OCI-LY1 (cell line): Measurements from ENCODE around the gene QRFP.

Experiments
- H2AFZ ChIP-seq: fragments of 200-600 bp; sonication (generic), shearing (Covaris generic); 2 replicates; pipeline ENCODE4 v1.6.0; 2014; ENCODE audit warnings: antibody characterized with exemption, mild to moderate bottlenecking, low read length
- H3F3A ChIP-seq: fragments of 200-600 bp; sonication (generic), shearing (Covaris generic); 2 replicates; pipeline ENCODE4 v1.6.0; 2014; ENCODE audit warnings: mild to moderate bottlenecking, antibody characterized with exemption, low read length, moderate library complexity; ENCODE audit not compliant: insufficient read depth
- H3K27ac ChIP-seq: fragments of 200-600 bp; sonication (generic); 2 replicates; pipeline ENCODE4 v1.5.1; 2014; ENCODE audit warnings: low read length, mixed run types, mild to moderate bottlenecking, low read depth; ENCODE audit not compliant: poor library complexity, severe bottlenecking
- H3K27me3 ChIP-seq: fragments of 200-600 bp; sonication (generic); 2 replicates; pipeline ENCODE4 v1.6.0; 2014; ENCODE audit warnings: antibody characterized with exemption, mild to moderate bottlenecking, low read length, moderate library complexity; ENCODE audit not compliant: insufficient read depth
- H3K36me3 ChIP-seq: fragments of 200-600 bp; sonication (generic); 2 replicates; pipeline ENCODE4 v1.6.1; 2014; ENCODE audit warnings: mild to moderate bottlenecking, antibody characterized with exemption, low read length, moderate library complexity, mixed read lengths; ENCODE audit not compliant: insufficient read depth
- H3K4me1 ChIP-seq: fragments of 200-600 bp; sonication (generic); 2 replicates; pipeline ENCODE4 v1.5.1; 2014; ENCODE audit warnings: mild to moderate bottlenecking, low read length, moderate library complexity; ENCODE audit not compliant: insufficient read depth, severe bottlenecking
- H3K4me2 ChIP-seq: fragments of 200-600 bp; sonication (generic), shearing (Covaris generic); 2 replicates; pipeline ENCODE4 v1.6.1; 2014; ENCODE audit warnings: low read length
- H3K4me3 ChIP-seq: fragments of 200-600 bp; sonication (generic); 2 replicates; pipeline ENCODE4 v1.5.1; 2014; ENCODE audit warnings: low read length, low read depth, mild to moderate bottlenecking, mixed read lengths; ENCODE audit not compliant: poor library complexity, severe bottlenecking
- H3K79me2 ChIP-seq: fragments of 200-600 bp; shearing (Covaris generic); 2 replicates; pipeline ENCODE4 v1.6.1; 2016; ENCODE audit warnings: mixed run types, low read length, mixed read lengths; ENCODE audit not compliant: insufficient read depth
- H3K9ac ChIP-seq: fragments of 200-600 bp; sonication (generic), shearing (Covaris generic); 2 replicates; pipeline ENCODE4 v1.6.1; 2014; ENCODE audit warnings: mild to moderate bottlenecking, low read length, mixed read lengths
- H3K9me2 ChIP-seq: fragments of 200-600 bp; sonication (generic), shearing (Covaris generic); 2 replicates; pipeline ENCODE4 v1.6.1; 2014; ENCODE audit warnings: low read depth, mild to moderate bottlenecking, low read length, mixed read lengths
- H3K9me3 ChIP-seq: fragments of 200-600 bp; shearing (Covaris generic); 2 replicates; pipeline ENCODE4 v1.6.1; 2014; ENCODE audit warnings: low read length, mixed read lengths
- H4K20me1 ChIP-seq: fragments of 200-600 bp; sonication (generic), shearing (Covaris generic); 2 replicates; pipeline ENCODE4 v1.6.0; 2016; ENCODE audit warnings: mild to moderate bottlenecking, low read length; ENCODE audit not compliant: insufficient read depth
- CTCF ChIP-seq: fragments of 200-600 bp; sonication (generic), shearing (Covaris generic); IDR thresholded peaks from 2 replicates; pipeline ENCODE4 v1.5.1; 2017; ENCODE audit warnings: mild to moderate bottlenecking, antibody characterized with exemption, low read length, moderate library complexity, mixed read lengths
- EZH2 ChIP-seq: fragments of 200-600 bp; sonication (generic), shearing (Covaris generic); IDR thresholded peaks from 2 replicates; pipeline ENCODE4 v1.8.0; 2017; ENCODE audit warnings: borderline replicate concordance, mixed run types, mild to moderate bottlenecking, antibody characterized with exemption, low read length, moderate library complexity, mixed read lengths

The QRFP gene

DNA sequence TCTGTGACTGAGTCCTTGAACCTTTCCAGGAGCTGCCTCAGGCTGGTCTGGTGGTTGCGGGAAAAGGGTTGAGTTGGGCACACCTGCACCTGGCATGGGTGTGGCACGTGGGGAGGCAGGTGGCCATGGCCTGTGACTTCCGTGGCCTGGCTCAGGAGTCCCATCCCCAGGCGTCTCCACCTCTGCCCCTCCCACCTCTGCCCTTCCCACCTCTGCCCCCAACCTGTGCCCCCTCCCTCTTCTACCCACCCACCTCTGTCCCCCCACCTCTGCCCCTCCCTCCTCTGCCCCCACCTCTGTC is 1.9 kb upstream of the QRFP start:
- Histone ChIP-seq H3K9me3 (no peaks in the 10 kb centered on the region), H3K9ac (no peak overlapping the region), H3K27me3 (no peaks in the 10 kb centered on the region), H3F3A (no peaks in the 10 kb centered on the region), H3K9me2 (no peaks in the 10 kb centered on the region), H3K4me2 (no peak overlapping the region), H3K4me1 (no peaks in the 10 kb centered on the region), H3K27ac (no peak overlapping the region), H3K4me3 (no peak overlapping the region), H3K79me2 (no peaks in the 10 kb centered on the region), H3K36me3 (no peaks in the 10 kb centered on the region), H4K20me1 (no peaks in the 10 kb centered on the region), H2AFZ (no peak overlapping the region)
- TF ChIP-seq EZH2 (no peak), CTCF (no peak)

DNA sequence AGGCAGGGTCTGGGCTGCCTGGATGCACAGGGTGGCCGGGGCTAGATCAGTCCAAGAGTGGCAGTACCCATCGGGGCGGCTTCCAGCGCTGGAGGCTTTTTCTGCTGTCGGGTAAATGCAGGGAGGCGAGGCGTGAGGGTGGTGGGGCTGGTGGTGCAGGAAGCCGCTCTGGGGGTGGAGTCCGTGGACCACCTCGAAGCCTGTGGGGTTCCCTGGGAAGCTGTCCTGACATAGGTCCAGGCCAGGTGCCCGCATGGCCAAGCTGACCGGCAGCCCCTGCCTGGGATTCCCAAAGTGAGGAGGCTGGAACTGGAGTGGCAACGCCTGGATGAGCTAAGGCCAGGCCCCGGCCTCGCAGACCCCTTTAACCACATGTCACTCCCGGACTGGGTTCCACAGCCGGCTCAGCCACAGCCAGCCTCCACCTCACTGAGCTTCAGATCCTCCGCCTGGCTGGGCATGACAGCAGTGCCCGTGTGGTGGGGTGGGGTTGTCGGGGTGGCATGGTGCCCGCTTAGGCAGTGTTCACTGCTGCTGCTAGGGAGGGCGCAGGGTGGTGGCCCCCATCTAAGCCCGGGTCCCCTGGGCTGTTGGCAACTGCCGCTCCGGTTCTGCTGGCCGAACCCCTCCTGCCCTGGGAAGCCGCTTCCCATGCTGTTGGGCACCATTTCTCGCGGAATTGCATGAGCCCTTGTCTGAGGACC is 1.4 kb upstream of the QRFP start:
- Histone ChIP-seq H2AFZ (no peak overlapping the region), H3F3A (no peaks in the 10 kb centered on the region), H3K9me2 (no peaks in the 10 kb centered on the region), H4K20me1 (no peaks in the 10 kb centered on the region), H3K79me2 (no peaks in the 10 kb centered on the region), H3K9ac (no peak overlapping the region), H3K27ac (no peak overlapping the region), H3K4me1 (no peaks in the 10 kb centered on the region), H3K4me2 (no peak overlapping the region), H3K9me3 (no peaks in the 10 kb centered on the region), H3K36me3 (no peaks in the 10 kb centered on the region), H3K4me3 (no peak overlapping the region), H3K27me3 (no peaks in the 10 kb centered on the region)
- TF ChIP-seq CTCF = no peak
- no peak for TF ChIP-seq EZH2

- H3K4me3 ChIP-seq = no peak overlapping the region
- no peaks in the 10 kb centered on the region for H3K36me3 ChIP-seq
- no peaks in the 10 kb centered on the region for H3K9me2 ChIP-seq
- no peaks in the 10 kb centered on the region for H3K9me3 ChIP-seq
- H3K4me1 ChIP-seq = no peaks in the 10 kb centered on the region
- no peak overlapping the region for H3K9ac ChIP-seq
- H3K27me3 ChIP-seq = no peaks in the 10 kb centered on the region
- H3F3A ChIP-seq = no peaks in the 10 kb centered on the region
- no peak for TF ChIP-seq EZH2
- TF ChIP-seq CTCF = no peak
- no peaks in the 10 kb centered on the region for H3K79me2 ChIP-seq
- H3K27ac ChIP-seq = no peak overlapping the region
- H3K4me2 ChIP-seq = no peak overlapping the region
- no peak overlapping the region for H2AFZ ChIP-seq
- no peaks in the 10 kb centered on the region for H4K20me1 ChIP-seq
Measured at GRCh38 chr9:130897105-130897751, 616 bp upstream of the QRFP start.
